ENCODE data around the gene SKAP1.

DNA sequence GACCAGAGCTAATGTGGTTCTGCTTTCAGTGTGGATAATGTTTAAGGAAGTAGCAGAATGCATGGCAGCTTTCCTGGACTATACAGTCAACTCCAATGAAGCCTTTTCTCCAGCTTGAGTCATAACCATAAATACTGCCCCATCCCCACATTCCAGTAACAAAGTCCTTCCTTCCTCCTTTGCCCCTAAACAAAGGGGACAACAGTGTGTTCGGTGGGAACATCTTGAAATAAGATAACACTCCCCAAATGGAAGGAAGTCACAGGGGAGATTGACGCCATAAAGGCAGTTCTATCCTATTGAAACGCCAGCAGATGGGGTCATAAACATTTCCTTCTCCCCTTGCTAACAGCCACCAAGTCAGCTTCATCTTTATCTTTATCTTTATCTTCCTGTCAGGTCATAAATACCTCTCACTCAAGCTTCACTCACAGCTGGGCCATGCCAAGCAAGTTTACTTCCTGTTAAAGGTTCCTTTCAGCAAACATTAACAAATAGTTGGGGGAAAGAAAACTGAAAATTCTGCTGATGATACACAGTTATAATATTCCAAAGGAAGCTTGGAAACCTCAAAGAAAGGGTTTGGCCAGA, 185.8 kb downstream of the SKAP1 start:
- TF ChIP-seq, protein P1, sequence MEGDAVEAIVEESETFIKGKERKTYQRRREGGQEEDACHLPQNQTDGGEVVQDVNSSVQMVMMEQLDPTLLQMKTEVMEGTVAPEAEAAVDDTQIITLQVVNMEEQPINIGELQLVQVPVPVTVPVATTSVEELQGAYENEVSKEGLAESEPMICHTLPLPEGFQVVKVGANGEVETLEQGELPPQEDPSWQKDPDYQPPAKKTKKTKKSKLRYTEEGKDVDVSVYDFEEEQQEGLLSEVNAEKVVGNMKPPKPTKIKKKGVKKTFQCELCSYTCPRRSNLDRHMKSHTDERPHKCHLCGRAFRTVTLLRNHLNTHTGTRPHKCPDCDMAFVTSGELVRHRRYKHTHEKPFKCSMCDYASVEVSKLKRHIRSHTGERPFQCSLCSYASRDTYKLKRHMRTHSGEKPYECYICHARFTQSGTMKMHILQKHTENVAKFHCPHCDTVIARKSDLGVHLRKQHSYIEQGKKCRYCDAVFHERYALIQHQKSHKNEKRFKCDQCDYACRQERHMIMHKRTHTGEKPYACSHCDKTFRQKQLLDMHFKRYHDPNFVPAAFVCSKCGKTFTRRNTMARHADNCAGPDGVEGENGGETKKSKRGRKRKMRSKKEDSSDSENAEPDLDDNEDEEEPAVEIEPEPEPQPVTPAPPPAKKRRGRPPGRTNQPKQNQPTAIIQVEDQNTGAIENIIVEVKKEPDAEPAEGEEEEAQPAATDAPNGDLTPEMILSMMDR (IDR thresholded peaks at IDR 0.05): no peak
- no peak for TF ChIP-seq POLR2A (IDR thresholded peaks at IDR 0.05)

Data from thyroid gland (tissue), 4 donors.